GM12872 (cell line): ENCODE measurements around the gene CAMKMT.
A peak's percentile ranks its signal among the peaks of the same experiment; 100 is the strongest.

Experiments
- TF ChIP-seq, protein P1 (sequence below): IDR thresholded peaks from 3 replicates; pipeline ENCODE4 v1.5.1; 2011; ENCODE audit warnings: low read depth, mild to moderate bottlenecking, low read length, moderate library complexity; ENCODE audit not compliant: insufficient read depth

The CAMKMT gene

DNA sequence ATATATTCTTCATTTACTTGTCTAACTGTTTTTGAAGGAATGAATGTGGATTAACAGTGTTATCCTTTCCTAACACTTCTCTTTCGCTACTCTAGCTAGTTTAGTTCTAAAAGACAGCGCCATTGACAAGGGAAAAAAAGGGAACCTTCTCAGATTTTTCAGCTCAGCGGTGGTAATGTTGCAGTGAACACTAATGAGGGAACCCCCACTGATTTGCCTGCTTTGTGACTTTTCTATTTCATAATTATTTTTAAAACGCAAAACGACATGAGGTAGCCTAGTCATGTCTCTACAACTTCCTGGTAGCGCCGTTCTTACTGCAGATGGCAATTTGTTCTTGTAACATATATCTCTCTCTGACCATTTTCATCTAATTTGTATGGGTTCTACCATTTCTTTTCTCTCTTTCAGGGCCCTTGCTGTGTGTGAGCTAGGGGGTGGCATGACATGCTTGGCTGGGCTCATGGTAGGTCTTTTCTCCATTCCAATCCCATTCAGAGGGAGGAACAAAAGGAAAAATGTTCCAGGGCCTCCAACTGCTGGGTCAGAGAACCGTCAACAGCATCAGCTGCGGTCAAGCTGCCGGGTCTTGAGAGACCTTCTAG lies 344.2 kb downstream of the CAMKMT start:
- TF ChIP-seq, protein P1, sequence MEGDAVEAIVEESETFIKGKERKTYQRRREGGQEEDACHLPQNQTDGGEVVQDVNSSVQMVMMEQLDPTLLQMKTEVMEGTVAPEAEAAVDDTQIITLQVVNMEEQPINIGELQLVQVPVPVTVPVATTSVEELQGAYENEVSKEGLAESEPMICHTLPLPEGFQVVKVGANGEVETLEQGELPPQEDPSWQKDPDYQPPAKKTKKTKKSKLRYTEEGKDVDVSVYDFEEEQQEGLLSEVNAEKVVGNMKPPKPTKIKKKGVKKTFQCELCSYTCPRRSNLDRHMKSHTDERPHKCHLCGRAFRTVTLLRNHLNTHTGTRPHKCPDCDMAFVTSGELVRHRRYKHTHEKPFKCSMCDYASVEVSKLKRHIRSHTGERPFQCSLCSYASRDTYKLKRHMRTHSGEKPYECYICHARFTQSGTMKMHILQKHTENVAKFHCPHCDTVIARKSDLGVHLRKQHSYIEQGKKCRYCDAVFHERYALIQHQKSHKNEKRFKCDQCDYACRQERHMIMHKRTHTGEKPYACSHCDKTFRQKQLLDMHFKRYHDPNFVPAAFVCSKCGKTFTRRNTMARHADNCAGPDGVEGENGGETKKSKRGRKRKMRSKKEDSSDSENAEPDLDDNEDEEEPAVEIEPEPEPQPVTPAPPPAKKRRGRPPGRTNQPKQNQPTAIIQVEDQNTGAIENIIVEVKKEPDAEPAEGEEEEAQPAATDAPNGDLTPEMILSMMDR: no peak

DNA sequence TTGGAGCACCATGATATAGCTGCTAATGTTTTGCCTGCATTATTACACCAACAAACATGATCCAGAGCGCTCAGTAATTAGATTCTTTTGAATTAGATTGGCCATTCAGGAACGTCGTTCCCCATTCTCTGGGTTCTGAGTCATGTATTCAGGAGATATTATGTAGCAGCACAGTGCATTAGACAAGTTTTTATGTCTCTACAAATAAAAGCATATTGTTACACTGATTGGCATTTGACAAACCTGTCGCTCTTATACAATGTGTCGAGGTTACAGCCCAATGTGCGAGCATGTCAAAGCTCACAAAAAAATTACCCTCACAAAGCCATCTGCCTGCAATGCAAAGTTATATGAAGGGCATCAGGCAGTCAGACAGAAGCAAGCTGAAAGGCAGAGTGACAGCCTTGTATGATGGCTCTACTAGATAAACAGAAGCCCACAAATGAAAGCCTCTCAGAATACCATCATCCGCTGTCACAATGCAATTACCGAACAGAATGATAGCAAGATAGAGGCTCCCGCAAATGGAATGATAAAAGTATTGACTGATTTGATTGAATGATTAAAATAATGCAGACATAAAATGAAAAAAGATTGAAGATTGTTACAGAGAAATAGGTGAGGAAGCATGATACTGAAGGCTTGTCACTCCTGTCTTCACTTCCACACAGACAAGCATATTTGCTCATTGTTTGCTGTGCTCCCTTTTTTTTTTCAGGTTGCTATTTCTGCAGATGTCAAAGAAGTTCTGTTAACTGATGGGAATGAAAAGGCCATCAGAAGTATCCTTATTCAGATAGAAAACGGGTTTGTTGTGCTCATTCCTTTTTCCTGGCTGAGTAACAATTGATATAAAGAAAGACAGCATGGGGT lies 345.2 kb downstream of the CAMKMT start:
- TF ChIP-seq, protein P1: no peak

DNA sequence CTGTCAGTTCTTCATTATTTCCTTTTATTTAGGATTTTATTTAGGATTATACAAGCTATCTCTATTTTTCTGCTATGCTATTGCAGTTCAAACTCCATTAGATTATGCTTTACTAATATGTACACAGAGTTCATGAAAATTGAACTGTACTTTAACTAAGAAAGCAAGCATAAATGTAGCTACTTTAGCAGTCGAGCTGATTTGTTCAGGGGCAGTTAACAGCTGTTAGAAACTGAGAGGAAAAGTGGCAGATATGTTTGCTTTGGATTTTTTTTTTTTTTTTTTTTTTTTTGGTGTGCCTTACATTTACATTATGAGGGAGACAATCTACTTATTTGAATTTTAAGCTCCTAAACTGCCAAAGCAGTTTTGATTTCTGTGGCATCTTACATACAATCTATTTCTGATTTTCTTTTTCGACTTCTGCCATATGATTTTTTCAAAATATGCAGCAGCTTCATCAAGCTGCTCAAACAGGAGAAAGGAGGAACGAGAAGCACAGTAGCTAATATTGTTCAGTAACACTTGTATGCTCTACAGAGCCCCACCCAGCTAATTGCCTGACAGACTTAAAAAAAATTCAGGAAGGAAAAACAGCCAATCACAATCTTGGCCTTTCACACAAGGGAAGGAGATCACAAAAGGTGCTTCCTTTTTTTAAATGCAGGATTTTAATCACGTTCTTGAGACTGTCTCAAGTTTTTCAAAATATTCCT lies 346.4 kb downstream of the CAMKMT start:
- TF ChIP-seq, protein P1: no peak

DNA sequence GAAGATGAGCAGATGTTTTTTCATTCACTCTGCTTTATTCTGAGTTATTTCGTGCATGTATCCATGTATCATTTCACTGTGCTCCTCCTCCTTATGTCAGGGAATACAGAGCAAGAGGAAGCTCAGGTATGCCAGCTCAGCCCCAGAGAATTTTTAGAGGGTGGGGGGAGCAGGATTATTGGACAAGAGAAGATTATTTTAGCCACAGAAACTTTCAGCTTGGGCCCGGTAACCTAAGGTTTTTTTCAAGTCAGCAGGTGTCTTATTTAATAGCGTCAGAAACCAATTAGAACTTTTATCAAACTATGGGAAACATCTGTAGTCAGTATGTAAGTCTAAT lies 346.9 kb downstream of the CAMKMT start:
- TF ChIP-seq, protein P1: no peak

DNA sequence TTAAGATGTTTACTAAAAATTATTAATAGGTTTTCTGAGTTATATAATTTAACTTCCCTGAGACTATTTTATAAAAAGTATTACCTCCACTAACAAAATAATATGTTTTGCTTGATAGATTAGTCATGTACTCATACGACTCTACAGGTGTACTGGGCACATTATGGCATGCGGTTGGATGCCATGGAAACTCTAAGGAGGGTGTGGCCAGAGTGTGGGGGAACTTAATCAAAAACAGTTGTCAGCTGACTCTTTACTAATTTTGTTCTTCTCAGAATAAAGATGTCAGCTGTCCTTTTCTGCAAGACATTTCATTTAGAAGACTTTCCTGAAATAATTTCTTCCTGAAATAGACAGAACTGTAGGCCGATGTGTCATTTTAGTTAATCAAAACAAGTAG lies 351.4 kb downstream of the CAMKMT start:
- TF ChIP-seq, protein P1: no peak

DNA sequence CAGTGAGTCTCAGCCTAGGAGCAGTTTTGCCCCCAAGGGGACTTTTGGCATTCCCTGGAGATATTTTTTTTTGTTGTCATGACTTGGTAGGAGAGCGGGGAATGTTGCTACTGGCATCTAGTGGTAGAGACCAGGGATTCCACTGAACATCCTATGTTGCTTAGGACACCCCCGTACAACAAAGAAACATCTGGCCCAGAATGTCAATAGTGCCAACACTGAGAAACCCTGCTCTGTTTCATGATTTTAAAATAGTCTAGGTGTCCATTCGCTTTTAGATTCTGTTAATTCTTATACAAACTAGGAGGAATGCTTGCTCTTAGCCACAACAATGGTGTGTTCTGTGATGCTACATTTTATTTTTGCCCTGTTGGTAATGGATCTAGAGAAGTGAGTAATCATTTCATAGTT lies 353.9 kb downstream of the CAMKMT start:
- TF ChIP-seq, protein P1: peak; percentile 32; the same call in 2 of the 3 replicates

DNA sequence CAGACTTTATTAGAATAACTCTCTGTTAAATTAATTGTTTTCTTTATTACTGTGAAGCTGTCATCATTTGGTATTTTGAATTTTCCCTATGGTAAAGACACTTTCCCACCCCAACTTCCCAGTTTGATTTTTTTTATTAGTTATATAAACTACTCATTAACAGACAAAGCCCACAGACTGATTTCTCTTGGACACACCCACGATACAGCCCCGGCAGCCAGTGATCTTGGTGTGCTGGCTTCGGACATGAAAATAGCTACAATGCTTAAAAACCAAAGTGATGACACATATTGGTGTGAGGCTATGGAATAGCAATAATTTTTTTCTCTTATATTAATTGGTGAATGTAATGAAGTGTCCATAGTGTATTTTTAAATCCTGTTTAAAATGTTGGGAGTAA lies 354.4 kb downstream of the CAMKMT start:
- TF ChIP-seq, protein P1: no peak
